HG03066 (cell line): Measurements from ENCODE around the gene FKBP1B.
"Not testable (repeated sequence)": the region's sequence is repeated elsewhere in the genome, so short reads cannot be mapped to it uniquely, and the experiment has no call there.

ENCODE experiments used
- ATAC-seq: cut with Tn5 transposase; IDR thresholded peaks from one replicate; pipeline ENCODE4 v1.9.1; 2021; ENCODE audit warnings: low read depth; ENCODE audit not compliant: unreplicated experiment

Gene FKBP1B

DNA sequence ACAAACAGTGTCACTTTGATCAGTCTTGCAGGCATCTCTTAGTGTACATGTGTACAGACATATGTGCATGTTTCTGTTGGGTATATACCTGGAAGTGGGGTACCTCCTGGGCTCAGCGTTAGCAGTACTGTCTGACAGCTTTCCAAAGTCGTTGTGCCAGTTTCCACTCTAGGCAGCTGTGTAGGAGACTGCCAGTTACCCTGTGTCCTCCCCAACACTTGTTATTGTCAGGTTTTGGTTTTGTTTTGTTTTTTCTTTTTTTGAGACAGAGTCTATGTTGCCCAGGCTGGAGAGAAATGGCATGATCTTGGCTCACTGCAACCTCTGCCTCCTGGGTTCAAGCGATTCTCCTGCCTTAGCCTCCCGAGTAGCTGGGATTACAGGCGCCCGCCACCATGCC lies 6.2 kb downstream of the FKBP1B start:
- no peak for ATAC-seq

DNA sequence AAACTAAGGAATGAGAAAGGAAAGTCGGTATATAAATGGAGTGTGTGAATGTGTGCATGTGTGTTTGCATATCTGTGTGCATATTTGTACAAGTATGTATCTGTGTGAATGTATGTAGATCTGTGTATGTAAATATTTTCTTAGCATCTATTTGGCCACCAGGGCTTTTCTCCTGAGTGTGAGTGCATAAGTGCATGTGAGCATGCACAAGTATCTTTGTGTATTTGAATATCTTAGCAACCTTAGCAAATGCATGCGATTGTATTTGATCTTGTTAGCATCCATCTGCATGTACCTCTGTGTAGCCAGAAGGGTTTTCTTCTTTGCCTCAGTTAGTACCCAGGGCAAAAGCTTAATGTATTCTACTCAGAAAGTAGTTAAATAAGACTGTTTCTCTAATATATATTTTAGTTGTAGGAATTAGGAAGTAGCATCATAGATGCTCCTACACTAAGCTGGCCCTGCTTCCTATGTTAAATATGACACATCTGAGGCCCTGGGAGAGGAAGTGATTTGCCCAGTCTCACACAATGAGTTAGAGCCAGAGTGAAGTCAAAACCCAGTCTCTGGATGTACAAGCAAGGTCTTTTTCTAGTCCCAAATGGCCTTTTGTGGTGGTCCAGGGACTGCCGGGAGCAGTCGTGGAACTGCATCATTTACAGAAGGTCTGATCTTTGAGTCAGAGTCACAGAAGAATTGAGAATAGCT lies 9.2 kb downstream of the FKBP1B start:
- ATAC-seq, result no peak

DNA sequence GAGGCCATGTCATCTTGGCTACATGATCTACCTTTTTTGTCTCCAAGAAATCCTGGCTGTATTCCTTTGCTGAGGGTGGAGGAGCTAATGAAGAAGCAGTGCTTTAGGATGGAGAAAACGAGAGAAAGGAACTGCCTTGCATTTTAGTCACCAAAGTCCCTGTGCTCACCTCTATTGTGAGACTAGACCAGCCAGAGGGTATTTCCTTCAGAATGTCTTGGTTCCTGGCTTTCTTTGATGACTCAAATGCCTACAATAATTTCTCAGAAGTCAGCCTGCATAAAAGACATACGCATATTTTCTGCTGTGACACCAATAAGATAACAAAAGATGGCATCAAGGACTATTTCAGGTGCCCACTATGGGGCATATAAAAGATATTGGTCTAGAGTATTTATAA lies 15.8 kb downstream of the FKBP1B start:
- ATAC-seq, result no peak

DNA sequence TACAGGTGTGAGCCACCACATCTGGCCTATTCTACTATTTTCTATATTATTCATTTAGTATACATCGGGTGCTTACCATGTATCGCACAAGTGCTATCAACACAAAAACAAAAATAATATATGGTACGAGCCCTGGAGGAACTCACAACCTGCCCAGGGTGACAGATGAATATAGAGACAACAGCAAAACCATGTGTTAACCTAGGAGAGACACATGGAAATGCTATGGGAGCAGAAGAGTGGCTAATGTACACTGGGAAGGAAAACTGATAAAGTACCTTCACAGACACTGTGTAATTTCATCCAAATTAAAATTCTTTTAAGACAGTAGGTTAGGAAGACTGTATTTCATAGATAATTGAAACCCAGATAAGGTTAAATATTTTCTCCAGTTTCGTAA lies 22.7 kb downstream of the FKBP1B start:
- ATAC-seq, result no peak

DNA sequence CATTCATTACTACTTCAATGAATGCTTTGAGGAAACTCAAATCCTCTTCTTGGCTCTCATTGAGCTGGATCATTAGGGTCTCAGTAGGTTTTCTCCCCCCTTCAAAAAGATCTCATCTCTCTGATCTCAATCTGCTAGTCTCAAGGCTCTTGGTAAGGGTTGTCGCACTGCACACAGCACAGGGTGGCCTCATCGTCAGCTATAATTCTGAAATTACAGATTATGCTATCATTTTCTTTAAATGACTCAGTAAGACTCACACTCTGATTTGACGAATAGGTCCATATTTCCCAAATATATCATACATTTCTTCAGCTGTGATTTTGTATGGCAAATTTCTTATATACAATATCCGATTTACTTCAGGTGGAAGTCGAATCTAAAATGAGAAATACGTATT lies 24.3 kb downstream of the FKBP1B start:
- ATAC-seq, result no peak

DNA sequence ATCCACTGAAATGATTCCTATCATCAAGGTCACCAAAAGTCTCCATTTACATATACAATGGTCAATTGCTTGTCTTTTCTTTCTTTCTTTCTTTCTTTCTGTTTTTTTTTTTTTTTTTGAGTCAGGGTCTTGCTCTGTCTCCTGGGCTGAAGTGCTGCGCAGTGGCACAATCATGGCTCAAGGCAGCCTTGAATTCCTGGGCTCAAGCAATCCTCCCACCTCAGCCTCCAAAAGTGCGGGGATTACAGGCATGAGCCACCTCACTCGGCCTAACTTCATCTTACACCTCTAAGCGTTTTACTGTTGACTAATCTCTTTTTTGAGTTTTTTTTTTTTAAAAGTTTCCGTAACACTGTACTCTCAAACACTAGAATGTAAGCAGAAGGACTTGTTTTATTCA lies 25.7 kb downstream of the FKBP1B start:
- no peak for ATAC-seq

DNA sequence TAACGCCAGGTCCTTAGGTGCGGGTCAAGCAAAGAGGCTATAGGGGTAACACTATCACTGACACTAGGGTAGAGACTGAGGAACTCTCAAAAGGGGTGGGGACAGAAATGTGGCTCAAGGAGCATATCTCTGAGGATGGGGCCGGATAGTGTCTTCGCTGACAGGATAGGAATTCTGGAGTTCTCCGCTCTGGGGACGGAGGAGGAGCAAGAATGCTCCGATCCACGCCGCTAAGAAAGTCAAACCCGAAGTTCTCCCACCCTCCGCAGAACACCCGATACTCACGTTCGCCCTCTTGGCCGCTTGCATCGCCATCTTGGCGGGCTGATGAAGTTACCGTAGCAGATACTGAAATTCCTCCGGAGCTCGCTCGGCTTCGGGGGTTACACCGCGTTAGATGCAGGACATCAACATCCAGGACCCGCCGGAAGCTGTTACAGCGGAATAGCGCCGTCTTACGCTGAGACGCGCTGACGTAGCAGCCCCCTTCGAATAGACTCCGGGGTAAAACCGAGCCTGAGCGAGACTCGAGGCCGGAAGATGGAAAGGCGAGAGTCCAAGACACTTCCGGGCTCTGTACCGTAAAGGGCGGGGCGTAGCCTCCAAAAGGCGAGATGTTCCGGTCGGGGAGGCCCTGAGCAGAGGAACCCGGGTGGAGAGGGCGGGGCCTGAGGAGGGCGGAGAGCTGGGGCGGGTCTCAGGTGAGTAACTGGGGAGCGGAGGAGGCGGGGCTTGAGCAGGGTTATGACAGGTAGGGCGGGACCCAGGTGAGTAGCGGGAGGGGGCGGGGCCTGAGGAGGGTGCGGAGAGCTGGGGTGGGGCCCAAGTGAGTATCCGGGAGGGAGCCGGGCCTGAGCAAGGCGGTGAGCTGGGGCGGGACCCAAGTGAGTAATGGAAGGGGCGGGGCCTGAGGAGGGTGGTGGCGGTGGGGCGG lies 26.6 kb downstream of the FKBP1B start, which contains the start of gene SF3B6:
SF3B6 (minus strand) TSS at position 412 of the 934 bp plus-strand sequence; CDS start at position 315, 97 bp downstream.
- peak; percentile 95 for ATAC-seq

DNA sequence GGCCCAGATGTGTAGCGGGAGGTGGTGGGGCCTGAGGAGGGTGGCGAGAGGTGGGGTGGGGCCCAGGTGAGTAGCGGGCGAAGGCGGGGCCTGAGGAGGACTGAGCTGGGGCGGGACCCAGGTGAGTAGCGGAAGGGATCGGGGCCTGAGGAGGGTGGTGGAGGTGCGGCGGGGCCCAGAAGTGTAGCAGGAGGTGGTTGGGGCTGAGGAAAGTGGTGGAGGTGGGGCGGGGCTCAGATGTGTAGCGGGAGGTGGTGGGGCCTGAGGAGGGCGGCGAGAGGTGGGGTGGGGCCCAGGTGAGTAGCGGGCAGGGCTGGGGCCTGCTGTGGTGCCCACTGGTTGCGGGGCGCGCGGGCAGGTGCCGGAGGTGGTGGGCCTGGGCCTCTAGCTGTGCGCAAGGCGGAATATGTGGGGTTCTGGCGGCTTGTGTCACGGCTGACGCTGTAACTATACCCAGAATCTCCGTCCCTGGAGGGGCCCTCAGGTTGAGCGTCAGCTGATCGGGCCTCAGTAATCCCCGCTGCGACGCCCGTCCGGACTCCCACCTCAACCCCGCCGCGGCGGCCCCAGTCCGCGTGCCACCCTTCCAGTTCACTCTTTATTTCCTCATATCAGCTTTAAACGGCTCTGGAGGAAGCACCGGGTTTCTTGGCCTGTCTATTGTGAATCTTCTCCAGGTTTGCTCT lies 27.5 kb downstream of the FKBP1B start:
- peak; percentile 7 for ATAC-seq

DNA sequence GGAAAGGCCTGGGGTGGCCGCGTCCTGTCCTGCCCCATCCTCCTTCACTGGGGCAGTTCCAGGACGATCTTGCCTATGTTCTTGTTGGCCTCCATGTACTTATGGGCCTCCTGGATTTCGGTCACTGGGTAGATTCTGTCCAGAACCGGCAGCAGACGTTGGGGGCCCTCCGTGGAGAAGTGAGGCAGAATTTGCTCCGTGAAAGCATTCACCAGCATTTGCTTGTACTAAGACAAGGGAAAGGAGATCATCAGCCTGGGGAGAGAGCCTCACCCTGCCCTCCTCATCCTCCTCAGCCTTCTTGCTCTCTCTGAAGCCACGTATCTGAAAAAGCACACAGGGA lies 28.0 kb downstream of the FKBP1B start:
- ATAC-seq, result no peak

DNA sequence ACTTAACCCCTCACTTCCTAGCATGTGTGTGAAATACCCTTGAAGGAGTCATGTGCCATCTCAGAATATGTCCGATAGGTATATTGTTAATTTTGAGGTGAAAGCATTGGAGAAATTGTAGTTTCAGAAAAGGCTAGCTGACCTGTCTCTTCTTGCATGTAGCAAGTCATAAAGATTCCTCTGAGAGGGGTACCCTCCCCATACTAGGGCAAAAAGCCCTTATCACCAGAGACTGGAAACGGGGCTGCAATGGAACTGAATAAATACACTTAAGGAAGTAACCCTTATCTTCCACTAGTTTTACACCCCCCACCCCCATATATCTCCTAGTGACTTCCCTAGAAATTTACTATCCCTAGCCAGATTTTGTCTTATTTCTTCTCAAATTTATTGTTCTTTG lies 28.3 kb downstream of the FKBP1B start:
- ATAC-seq, result no peak

DNA sequence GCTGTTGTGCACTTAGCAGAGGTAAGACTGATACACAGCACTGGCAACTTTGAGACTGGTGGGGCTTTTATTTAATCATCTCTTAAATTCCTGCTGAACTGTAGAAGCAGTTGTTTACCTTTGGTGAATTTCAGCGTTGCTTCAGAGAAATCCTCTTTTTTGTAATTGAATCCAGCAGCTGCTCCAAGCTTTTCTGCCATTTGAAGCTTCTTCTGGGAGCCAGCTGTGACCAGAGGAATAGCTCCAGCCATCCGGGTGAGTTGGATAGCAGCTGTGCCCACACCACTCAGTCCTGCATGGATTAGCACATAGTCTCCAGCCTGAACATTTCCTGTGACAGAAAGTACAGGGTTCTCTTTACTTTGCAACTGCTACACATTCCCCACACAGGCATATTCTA lies 31.2 kb downstream of the FKBP1B start:
- ATAC-seq, result no peak

DNA sequence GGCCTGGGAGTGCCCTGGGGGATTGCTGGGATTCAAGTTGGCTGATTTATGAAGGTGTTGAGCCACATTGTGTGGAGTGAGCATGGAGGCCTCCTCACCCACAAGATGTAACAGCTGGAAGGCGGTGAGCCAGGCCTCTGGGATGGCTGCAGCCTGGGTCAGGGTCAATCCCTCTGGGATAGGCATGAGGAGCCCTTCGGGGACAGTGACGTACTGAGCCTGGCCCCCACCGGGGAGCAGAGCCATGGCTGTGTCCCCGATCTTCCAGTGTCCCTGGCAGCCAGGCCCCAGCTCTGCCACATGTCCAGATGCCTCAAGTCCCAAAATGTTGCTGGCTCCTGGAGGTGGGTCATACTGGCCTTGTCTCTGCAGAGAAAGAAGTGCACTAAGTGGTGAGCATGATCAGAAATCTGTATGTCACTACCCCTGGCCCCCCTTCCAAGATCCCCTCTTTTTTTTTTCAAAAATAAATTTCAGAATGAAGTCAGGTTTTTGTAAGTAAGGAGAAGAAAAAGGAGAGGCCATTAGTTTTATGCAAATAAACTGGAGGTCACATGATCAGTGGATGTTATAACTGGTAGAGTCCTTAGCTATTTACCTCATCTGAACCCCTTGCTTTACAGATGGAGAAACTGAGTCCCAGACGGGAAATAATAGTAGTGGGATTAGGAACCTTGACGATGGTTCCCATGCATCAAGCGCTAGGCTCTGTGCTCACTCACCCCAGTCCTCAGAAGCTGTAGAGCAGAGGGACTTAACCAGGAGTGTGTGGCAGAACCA lies 33.4 kb downstream of the FKBP1B start:
- ATAC-seq, result no peak

DNA sequence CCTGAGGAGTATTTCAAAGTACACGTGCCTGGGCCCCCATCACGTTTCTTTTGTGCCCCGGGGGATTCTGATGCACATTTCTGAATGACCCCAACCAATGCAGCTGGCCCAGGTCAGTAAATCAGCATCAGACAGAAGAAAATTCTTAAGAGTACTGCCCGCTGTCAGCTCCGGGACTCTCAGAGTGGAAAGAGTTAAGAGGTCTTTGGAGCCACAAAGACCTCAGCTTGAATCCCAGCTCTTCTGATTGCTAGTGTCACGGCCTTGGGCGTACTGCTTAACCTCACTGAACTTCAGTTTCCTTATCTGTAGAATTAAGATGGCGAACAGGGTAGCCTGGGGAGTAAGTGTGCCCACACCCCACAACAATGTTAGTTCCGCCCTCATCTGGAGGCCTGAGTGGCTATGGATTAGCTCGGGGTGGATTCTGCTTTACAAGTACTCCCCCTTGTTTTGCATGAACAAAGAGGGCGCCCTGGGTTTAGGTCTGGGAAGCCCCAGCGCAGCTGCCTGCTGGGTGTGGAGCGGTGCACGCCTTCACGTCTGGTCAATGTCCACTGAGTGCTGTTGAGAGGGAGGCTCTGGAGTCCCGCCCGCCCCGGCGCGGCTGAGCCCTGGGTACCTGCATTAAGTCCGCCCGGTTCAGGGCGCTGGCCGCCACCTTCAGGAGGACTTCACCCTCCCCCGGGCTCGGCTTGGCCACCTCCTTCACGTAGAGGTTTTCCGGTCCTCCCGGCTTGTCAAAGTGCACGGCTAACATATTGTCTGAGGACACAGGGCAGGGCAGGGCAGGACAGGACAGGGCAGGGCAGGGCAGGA lies 34.2 kb downstream of the FKBP1B start:
- ATAC-seq, result peak; percentile 77

DNA sequence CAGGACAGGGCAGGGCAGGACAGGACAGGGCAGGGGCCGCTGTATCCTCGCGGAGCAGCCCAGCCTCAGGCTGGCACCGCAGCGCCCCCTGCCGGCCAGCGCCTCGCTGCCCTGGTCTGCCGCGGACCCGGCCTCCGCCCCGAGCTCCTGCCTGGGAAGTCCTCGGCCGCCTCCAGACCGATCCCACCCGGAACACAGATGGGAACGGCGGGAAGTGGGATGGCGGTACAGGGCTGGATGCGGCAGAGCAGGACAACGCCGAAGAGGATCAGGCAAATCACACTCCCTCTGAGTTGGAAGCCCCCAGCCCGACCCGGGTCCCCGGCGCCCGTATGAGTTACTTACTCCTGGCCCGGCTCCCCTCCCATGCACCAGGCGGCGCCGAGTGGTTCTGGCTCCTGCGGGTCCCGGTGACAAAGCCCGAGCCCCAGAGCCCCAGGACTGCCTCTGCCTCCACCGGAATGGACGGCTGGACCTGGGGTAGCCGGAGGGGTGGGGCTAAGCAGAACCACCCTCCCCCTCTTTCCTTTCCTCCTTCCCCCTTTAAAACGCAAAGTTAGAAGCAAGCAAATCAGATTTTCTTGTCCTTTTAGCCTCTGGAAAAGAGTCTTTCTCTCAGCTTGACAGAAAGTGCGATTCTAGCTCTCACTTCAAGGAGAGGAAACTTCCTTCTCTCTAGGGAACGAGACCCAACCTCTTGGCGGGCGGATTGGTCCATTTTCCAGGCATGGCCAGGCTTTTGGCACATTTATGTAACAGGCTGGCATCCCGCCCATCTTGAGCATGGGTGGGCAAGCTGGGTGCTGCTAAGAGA lies 35.1 kb downstream of the FKBP1B start, which contains the start of gene TP53I3:
TP53I3 (minus strand) TSS at position 449 of the 814 bp plus-strand sequence. CDS start 508 bp downstream, outside the sequence.
- ATAC-seq, result peak; percentile 74

DNA sequence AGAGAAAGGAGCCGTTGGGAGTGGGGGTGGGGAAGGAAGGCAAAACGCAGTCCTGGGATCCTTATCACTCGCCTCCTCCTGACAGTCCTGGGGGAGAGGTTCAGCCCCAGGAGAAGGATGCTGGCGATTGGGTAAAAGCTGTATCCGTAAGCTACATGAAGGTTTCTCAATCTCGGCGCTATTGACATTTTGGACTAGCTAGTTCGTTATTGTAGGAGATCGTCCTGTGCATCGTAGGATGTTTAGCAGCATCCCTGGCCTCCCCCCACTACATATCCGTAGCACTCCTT lies 35.6 kb downstream of the FKBP1B start:
- no peak for ATAC-seq

DNA sequence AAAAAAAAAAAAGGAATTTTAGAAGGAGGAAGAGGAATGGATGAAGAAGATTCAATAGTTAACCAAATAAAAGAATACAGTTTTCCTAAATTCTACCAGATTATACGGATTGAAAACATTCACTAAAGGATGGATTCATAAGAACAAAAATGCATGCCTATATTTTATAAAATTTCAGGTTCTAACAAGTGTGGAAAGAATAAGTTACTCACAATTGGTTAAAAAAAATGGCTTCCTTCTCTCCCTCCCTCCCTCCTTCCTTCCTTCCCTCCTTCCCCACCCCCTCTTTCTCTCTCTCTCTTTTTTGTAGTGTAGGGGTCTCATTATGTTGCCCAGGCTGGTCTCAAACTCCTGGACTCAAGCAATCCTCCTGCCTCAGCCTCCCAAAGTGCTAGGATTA lies 36.7 kb downstream of the FKBP1B start:
- ATAC-seq, result no peak

DNA sequence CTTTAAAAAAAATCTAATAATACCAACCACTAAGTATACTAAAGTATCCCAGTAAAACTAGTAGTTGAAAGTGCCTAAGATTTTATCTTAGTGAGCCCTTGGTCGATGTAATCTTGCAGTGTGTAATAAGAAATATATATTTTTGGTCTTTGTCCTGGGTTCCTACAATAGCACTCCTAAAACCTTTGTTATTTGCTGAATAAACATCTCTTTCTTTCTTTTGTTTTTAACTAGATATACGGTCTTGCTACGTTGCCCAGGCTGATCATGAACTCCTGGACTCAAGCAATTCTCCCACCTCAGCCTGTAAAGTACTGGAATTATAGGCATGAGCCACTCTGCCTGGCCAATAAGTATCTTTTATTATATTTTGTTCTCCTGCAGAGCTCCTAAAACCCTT lies 37.5 kb downstream of the FKBP1B start:
- no peak for ATAC-seq

DNA sequence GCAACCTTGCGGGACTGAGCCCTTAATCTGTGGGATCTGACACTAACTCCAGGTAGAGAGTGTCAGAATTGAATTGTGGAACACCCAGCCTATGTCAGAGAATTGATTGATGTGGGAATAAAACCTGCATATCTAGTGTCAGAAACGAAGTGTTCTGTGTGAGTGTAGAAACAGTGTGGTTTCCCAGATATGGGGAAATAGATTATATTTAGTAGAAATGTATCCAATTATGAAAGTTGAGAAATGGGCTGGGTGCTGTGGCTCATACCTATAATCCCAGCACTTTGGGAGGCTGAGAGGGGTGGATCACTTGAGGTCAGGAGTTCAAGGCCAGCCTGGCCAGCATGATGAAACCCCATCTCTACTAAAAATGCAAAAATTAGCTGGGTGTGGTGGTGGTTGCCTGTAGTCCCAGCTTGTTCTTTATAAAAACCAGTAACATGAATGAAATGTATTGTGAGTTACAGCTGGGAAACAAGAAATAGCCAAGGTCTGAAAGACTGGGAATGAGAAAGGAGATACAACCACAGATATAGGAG lies 39.3 kb downstream of the FKBP1B start:
- ATAC-seq, result no peak

DNA sequence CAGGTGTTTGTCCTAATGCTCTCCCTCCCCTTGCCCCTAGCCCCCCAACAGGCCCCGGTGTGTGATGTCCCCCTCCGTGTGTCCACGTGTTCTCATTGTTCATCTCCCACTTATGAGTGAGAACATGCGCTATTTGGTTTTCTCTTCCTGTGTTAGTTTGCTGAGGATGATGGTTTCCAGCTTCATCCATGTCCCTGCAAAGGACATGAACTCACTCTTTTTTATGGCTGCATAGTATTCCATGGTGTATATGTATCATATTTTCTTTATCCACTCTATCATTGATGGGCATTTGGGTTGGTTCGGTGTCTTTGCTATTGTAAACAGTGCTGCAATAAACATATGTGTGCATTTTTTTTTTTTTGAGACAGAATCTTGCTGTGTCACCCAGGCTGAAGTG lies 43.7 kb downstream of the FKBP1B start:
- ATAC-seq, result not testable (repeated sequence)
